ENCODE data around the gene FHIT. TPM values are rescaled to one million over a fixed set of nuclear protein-coding genes. Genes with fewer than 3 reads are reported as not detected.
"Not testable (repeated sequence)": the region's sequence is repeated elsewhere in the genome, so short reads cannot be mapped to it uniquely, and the experiment has no call there.

FHIT gene
- total RNA-seq, 4 donors from 2014 or later: 1.6 to 12.9 (median 7.8) TPM

GRCh38 chr3:59939826-59940426 lies 1311.3 kb downstream of the FHIT start:
- H3K4me1 ChIP-seq: no peaks in the 10 kb centered on the region
- no peak overlapping the region for H3K27ac ChIP-seq
- no peaks in the 10 kb centered on the region for H3K27me3 ChIP-seq
- no peak overlapping the region for H3K4me3 ChIP-seq
- no peak for TF ChIP-seq EP300 (IDR thresholded peaks at IDR 0.05)
- TF ChIP-seq CTCF (IDR thresholded peaks at IDR 0.05): no peak
- TF ChIP-seq POLR2A (IDR thresholded peaks at IDR 0.05): no peak
- no peaks in the 10 kb centered on the region for H3K9me3 ChIP-seq
- no peak for DNase-seq (ENCODE audit: low spot score in 2 of 2)
- WGBS, 2 donors: 87 to 90% methylated on average over 4 of the region's 4 CpGs
- H3K36me3 ChIP-seq: no peaks in the 10 kb centered on the region

GRCh38 chr3:59938828-59939227 lies 1312.4 kb downstream of the FHIT start:
- Histone ChIP-seq H3K27ac (no peak overlapping the region), H3K27me3 (no peaks in the 10 kb centered on the region), H3K36me3 (no peaks in the 10 kb centered on the region), H3K9me3 (no peaks in the 10 kb centered on the region), H3K4me1 (no peaks in the 10 kb centered on the region), H3K4me3 (no peak overlapping the region)
- WGBS, 2 donors: 45 to 50% methylated on average over 3 of the region's 3 CpGs
- TF ChIP-seq CTCF (IDR thresholded peaks at IDR 0.05) (no peak), EP300 (IDR thresholded peaks at IDR 0.05) (no peak), POLR2A (IDR thresholded peaks at IDR 0.05) (no peak)
- DNase-seq (ENCODE audit: low spot score in 2 of 2): no peak

- no peak overlapping the region for H3K27ac ChIP-seq
These were observed 1314.1 kb downstream of the FHIT start for GRCh38 chr3:59937201-59937600.

GRCh38 chr3:59936472-59936871 lies 1314.8 kb downstream of the FHIT start:
- Histone ChIP-seq H3K27ac (no peak overlapping the region), H3K27me3 (no peaks in the 10 kb centered on the region), H3K9me3 (no peaks in the 10 kb centered on the region), H3K4me1 (no peaks in the 10 kb centered on the region), H3K4me3 (no peak overlapping the region), H3K36me3 (no peaks in the 10 kb centered on the region)
- no peak for TF ChIP-seq EP300 (IDR thresholded peaks at IDR 0.05)
- TF ChIP-seq POLR2A (IDR thresholded peaks at IDR 0.05): no peak
- no peak for TF ChIP-seq CTCF (IDR thresholded peaks at IDR 0.05)
- DNase-seq (ENCODE audit: low spot score in 2 of 2): no peak
- 82 to 83% methylated on average over 3 of the region's 3 CpGs for WGBS, 2 donors

More at GRCh38 chr3:59937201-59937600, 1314.1 kb downstream of the FHIT start:
- no peak for DNase-seq (ENCODE audit: low spot score in 2 of 2)
- Histone ChIP-seq H3K4me1 (no peaks in the 10 kb centered on the region), H3K4me3 (no peak overlapping the region), H3K27me3 (no peaks in the 10 kb centered on the region), H3K9me3 (no peaks in the 10 kb centered on the region), H3K36me3 (no peaks in the 10 kb centered on the region)
- WGBS, 2 donors: 64 to 67% methylated on average over 4 of the region's 4 CpGs
- TF ChIP-seq CTCF (IDR thresholded peaks at IDR 0.05) (no peak), EP300 (IDR thresholded peaks at IDR 0.05) (no peak), POLR2A (IDR thresholded peaks at IDR 0.05) (no peak)

GRCh38 chr3:59935025-59935424 lies 1316.2 kb downstream of the FHIT start:
- H3K27me3 ChIP-seq: no peaks in the 10 kb centered on the region
- H3K4me1 ChIP-seq: no peaks in the 10 kb centered on the region
- no peak overlapping the region for H3K4me3 ChIP-seq
- TF ChIP-seq CTCF (IDR thresholded peaks at IDR 0.05) (no peak), POLR2A (IDR thresholded peaks at IDR 0.05) (no peak), EP300 (IDR thresholded peaks at IDR 0.05) (no peak)
- H3K36me3 ChIP-seq: no peaks in the 10 kb centered on the region
- 54 to 68% methylated on average over 1 of the region's 1 CpG for WGBS, 2 donors
- no peaks in the 10 kb centered on the region for H3K9me3 ChIP-seq
- H3K27ac ChIP-seq: no peak overlapping the region
- no peak for DNase-seq (ENCODE audit: low spot score in 2 of 2)

- not testable (repeated sequence) for H3K9me3 ChIP-seq, H3K4me1 ChIP-seq
- 86 to 94% methylated on average over 2 of the region's 2 CpGs for WGBS, 2 donors
These were observed 1316.7 kb downstream of the FHIT start for GRCh38 chr3:59934560-59934959.

More at GRCh38 chr3:59934560-59934959, 1316.7 kb downstream of the FHIT start:
- H3K27me3 ChIP-seq; DNase-seq (ENCODE audit: low spot score in 2 of 2); H3K4me3 ChIP-seq; H3K27ac ChIP-seq; H3K36me3 ChIP-seq: not testable (repeated sequence)
